Head of caudate nucleus (tissue), 42 donors: ENCODE measurements around the gene CCDC171.

Experiments
- DNase-seq, 42 donors: peaks; one replicate each; pipeline versions ENCODE4 v3.0.0 to v3.0.0-alpha.2; 2020 to 2021; ENCODE audit warnings: mixed read lengths in 7 of 42
- intact Hi-C: fragments of 100-400 bp; cut with DNase I; formaldehyde crosslinking; loops from one replicate; pipeline ENCODE4 v1.15.0; 2022

Gene CCDC171

GRCh38 chr9:16013366-16013765 is 460.5 kb downstream of the CCDC171 start:
- intact Hi-C loops, result no loop called here
- no peak for DNase-seq

GRCh38 chr9:16013826-16014225 is 461.0 kb downstream of the CCDC171 start:
- intact Hi-C loops, result no loop called here
- no peak for DNase-seq

GRCh38 chr9:16022228-16022627 is 469.4 kb downstream of the CCDC171 start:
- DNase-seq, result no peak
- intact Hi-C loops, result loop anchor here (5.0 kb wide), 1 partner anchor 50 kb away; no protein-coding TSS in a partner anchor

GRCh38 chr9:16023446-16023845 is 470.6 kb downstream of the CCDC171 start:
- DNase-seq, result no peak
- intact Hi-C loops, result loop anchor here (5.0 kb wide), 1 partner anchor 49 kb away; no protein-coding TSS in a partner anchor
